Heart left ventricle (tissue), 13 donors: ENCODE measurements around the gene RBM20.

Experiments
- POLR2A ChIP-seq, 2 donors: fragments of 450-650 bp; IDR thresholded peaks; one replicate each; pipeline ENCODE4 v1.6.1; 2017; ENCODE audit warnings: antibody characterized with exemption in 2 of 2, mild to moderate bottlenecking in 2 of 2, moderate library complexity in 2 of 2
- TF ChIP-seq, protein P1 (sequence below), 12 donors: fragments of 200-600 bp; sonication (generic) in 4 of 12; IDR thresholded peaks; one replicate each; pipeline versions ENCODE4 v1.5.0 to v1.8.0; 2018 to 2022; ENCODE audit warnings: antibody characterized with exemption in 12 of 12, mild to moderate bottlenecking in 5 of 12
- donor health status: ischemic (EF 13 %, LVEDD 7.1; RV severe dilation, severe dysfunction).
- donor health status: DM: no; HTN: yes; CAD: no.
- donor health status: DM: no; HTN: no; CAD: no.
- donor health status: ischemic (EF 25% LVEDD 6.9; RV normal size, moderate dysfunction).
- donor health status: ischemic (EF 25% LVEDD 5.7; RV mildly dilated, moderate dysfunction).
- donor health status: ischemic (EF 35%, LVEDD 5.7; RV mildly dilated, moderate dysfunction).
- donor health status: nonischemic (EF 11% LVEDD 7.7; RV severe dilation, severe dysfunction).
- donor health status: DM: yes; HTN: yes; CAD: no.
- donor health status: PGD.
- donor health status: ischemic (EF 29% LVEDD 5.4; RV normal size, mild dysfunction).
- donor health status: nonischemic (EF 23%, LVEDD 6.1; RV moderate dilation, normal function).

GRCh38 chr10:110746969-110747608 lies 103.0 kb downstream of the RBM20 start:
- TF ChIP-seq, protein P1, sequence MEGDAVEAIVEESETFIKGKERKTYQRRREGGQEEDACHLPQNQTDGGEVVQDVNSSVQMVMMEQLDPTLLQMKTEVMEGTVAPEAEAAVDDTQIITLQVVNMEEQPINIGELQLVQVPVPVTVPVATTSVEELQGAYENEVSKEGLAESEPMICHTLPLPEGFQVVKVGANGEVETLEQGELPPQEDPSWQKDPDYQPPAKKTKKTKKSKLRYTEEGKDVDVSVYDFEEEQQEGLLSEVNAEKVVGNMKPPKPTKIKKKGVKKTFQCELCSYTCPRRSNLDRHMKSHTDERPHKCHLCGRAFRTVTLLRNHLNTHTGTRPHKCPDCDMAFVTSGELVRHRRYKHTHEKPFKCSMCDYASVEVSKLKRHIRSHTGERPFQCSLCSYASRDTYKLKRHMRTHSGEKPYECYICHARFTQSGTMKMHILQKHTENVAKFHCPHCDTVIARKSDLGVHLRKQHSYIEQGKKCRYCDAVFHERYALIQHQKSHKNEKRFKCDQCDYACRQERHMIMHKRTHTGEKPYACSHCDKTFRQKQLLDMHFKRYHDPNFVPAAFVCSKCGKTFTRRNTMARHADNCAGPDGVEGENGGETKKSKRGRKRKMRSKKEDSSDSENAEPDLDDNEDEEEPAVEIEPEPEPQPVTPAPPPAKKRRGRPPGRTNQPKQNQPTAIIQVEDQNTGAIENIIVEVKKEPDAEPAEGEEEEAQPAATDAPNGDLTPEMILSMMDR (IDR thresholded peaks at IDR 0.05): no peak
- TF ChIP-seq POLR2A (IDR thresholded peaks at IDR 0.05): no peak
